Breast epithelium (tissue), 4 donors: ENCODE data around the gene ZNF302. TPM values are rescaled to one million over a fixed set of nuclear protein-coding genes. Genes with fewer than 3 reads are reported as not detected.

Experiments
- DNase-seq, 2 donors: peaks; one replicate each; pipeline ENCODE4 v3.0.0-alpha.2; 2019; ENCODE audit warnings: low spot score in 2 of 2
- H3K27ac ChIP-seq, 2 donors: fragments of 200-600 bp; sonication (generic) in 1 of 2; one replicate each; pipeline ENCODE4 v1.5.1; 2016 to 2019; ENCODE audit warnings: mild to moderate bottlenecking in 1 of 2
- H3K27me3 ChIP-seq, 2 donors: fragments of 200-600 bp; sonication (generic) in 1 of 2; one replicate each; pipeline versions ENCODE4 v1.5.1 to v1.6.0; 2017 to 2019; ENCODE audit warnings: control low read depth in 1 of 2, mild to moderate bottlenecking in 1 of 2
- H3K36me3 ChIP-seq: fragments of 200-600 bp; one replicate; pipeline ENCODE4 v1.5.1; 2019
- H3K4me1 ChIP-seq, 2 donors: fragments of 200-600 bp; sonication (generic); one replicate each; pipeline ENCODE4 v1.5.1; 2016 to 2019; ENCODE audit warnings: control low read depth in 1 of 2
- H3K4me3 ChIP-seq, 3 donors: fragments of 200-600 bp; sonication (generic); 1 replicate in 2 of 3; 2 replicates in 1 of 3; pipeline ENCODE4 v1.5.1; 2016 to 2019; ENCODE audit warnings: mild to moderate bottlenecking in 3 of 3, moderate library complexity in 2 of 3
- H3K9me3 ChIP-seq, 2 donors: fragments of 200-600 bp; sonication (generic) in 1 of 2; one replicate each; pipeline ENCODE4 v1.5.1; 2016 to 2019; ENCODE audit warnings: control low read depth in 1 of 2
- POLR2A ChIP-seq: fragments of 450-650 bp; IDR thresholded peaks from one replicate; pipeline ENCODE4 v1.6.1; 2016; ENCODE audit warnings: antibody characterized with exemption, mild to moderate bottlenecking, moderate library complexity
- POLR2AphosphoS5 ChIP-seq, 3 donors: sonication (generic); formaldehyde crosslinking; IDR thresholded peaks; one replicate each; pipeline ENCODE4 v1.6.1; 2017; ENCODE audit warnings: antibody characterized with exemption in 3 of 3
- intact Hi-C: fragments of 100-400 bp; cut with DNase I; formaldehyde crosslinking; loops from one replicate; pipeline ENCODE4 v1.15.1; 2023; ENCODE audit warnings: low total_unique reads
- total RNA-seq, 3 donors: library from RNA; depleted of rRNA; stranded (reverse); fragments of >200 nt; gene quantifications; one replicate each; pipeline ENCODE4 v1.1.0, GENCODE V29; 2016
- TF ChIP-seq, protein P1 (sequence below), 3 donors: fragments of 450-650 bp; IDR thresholded peaks; one replicate each; pipeline ENCODE4 v1.5.1; 2016 to 2017; ENCODE audit warnings: antibody characterized with exemption in 3 of 3, mild to moderate bottlenecking in 3 of 3, moderate library complexity in 3 of 3

The ZNF302 gene
- total RNA-seq, 3 donors from 2014 or later: 24.2 to 54.2 (median 33.1) TPM

DNA sequence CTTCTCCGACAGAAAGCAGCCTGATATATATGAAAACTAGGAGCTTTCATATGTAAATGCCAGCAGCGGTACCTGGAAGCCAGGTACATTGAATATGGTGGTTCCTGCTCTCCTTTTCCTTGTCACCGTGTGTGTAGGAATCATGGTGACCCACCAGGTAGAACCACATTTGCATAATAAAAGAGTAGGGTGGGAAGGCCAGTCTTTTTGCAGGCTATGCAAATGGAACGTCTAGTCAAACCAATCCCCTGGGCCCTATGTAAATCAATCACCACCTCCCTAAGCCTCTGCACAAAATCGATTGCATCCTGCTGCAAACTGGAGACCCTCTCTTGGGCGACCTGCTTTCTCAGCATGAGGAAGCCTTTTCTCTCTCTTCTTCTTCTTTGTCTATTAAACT is 34.4 kb downstream of the ZNF302 start:
- Histone ChIP-seq H3K4me3 (no peak overlapping the region), H3K9me3 (peaks cover 4 to 17% of the 10 kb centered on the region in 2 donors), H3K4me1 (no peaks in the 10 kb centered on the region), H3K27me3 (no peaks in the 10 kb centered on the region), H3K27ac (no peak overlapping the region), H3K36me3 (no peaks in the 10 kb centered on the region)
- DNase-seq: no peak
- TF ChIP-seq, protein P1, sequence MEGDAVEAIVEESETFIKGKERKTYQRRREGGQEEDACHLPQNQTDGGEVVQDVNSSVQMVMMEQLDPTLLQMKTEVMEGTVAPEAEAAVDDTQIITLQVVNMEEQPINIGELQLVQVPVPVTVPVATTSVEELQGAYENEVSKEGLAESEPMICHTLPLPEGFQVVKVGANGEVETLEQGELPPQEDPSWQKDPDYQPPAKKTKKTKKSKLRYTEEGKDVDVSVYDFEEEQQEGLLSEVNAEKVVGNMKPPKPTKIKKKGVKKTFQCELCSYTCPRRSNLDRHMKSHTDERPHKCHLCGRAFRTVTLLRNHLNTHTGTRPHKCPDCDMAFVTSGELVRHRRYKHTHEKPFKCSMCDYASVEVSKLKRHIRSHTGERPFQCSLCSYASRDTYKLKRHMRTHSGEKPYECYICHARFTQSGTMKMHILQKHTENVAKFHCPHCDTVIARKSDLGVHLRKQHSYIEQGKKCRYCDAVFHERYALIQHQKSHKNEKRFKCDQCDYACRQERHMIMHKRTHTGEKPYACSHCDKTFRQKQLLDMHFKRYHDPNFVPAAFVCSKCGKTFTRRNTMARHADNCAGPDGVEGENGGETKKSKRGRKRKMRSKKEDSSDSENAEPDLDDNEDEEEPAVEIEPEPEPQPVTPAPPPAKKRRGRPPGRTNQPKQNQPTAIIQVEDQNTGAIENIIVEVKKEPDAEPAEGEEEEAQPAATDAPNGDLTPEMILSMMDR (IDR thresholded peaks at IDR 0.05): no peak
- TF ChIP-seq POLR2AphosphoS5 (IDR thresholded peaks at IDR 0.05) (no peak), POLR2A (no peak)
- intact Hi-C loops: loop anchor here (2.0 kb wide), 1 partner anchor 73 kb away; no protein-coding TSS in a partner anchor

DNA sequence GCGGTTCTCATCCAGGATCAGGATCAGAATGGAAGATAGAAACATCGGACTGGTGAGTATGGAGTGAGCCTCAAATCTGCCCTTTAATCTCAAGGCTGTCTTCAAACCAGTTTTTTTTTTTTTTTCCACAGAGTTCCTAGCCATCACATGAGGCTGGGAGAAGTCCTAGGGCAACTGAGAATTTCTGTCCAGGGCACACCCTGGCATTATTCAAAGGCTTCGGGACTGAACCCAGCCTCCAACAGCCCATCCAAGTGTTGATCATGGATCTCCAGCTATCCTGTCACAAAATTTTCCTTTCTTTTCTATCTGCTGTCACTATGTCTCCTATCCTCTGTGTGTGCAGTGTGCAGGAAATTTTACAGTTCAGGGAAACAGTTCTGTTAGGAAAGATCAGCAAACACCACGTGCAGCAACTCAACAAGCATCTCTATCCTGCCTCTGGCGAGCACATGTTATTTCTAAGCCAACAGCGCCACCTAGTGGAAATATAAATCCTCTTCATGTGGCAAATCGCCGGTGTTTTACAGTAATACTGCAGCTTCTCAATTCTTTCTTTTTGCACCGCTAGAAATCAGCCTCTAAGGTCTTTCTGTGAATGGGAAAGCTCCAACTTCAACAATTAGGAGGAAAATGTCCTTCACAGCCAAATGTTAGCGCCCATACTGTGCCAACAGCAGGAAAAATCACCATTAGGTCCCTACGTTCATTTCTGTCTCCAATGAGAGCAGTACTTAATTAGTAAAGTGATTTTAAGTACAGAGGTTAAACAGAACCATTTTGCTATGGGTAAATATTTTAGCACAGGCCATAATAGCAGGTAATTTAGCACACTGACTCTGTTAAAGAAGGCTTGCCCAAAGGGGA is 35.1 kb downstream of the ZNF302 start:
- DNase-seq: no peak
- H3K27me3 ChIP-seq: no peaks in the 10 kb centered on the region
- no peak for TF ChIP-seq POLR2AphosphoS5 (IDR thresholded peaks at IDR 0.05)
- no peak for TF ChIP-seq POLR2A
- TF ChIP-seq, protein P1 (IDR thresholded peaks at IDR 0.05): peak; percentile 65 to 81 (median 79)
- H3K4me3 ChIP-seq: no peak overlapping the region
- H3K36me3 ChIP-seq: no peaks in the 10 kb centered on the region
- no peaks in the 10 kb centered on the region for H3K4me1 ChIP-seq
- intact Hi-C loops: loop anchor here (2.0 kb wide), 1 partner anchor 74 kb away; no protein-coding TSS in a partner anchor
- peaks cover 4 to 9% of the 10 kb centered on the region in 2 donors for H3K9me3 ChIP-seq
- no peak overlapping the region for H3K27ac ChIP-seq

DNA sequence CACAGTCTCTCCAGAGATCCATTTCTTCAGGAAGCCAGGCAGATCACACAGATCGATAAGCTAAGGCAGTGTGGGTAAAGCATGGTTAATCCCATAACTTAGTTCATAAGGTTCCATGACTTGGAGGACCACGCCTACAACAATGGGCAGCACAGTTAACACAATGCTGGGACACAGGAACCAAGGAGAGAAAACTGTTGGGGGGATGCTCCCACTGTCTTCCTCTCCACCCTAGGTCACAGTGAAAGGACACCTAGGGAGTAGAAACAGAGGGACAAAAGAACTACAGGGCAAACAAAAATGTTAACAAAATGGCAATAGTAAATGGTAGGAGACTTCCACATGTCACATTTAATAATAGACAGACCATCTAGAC is 35.8 kb downstream of the ZNF302 start:
- intact Hi-C loops: loop anchor here (2.0 kb wide), 1 partner anchor 74 kb away; no protein-coding TSS in a partner anchor
- DNase-seq: no peak

DNA sequence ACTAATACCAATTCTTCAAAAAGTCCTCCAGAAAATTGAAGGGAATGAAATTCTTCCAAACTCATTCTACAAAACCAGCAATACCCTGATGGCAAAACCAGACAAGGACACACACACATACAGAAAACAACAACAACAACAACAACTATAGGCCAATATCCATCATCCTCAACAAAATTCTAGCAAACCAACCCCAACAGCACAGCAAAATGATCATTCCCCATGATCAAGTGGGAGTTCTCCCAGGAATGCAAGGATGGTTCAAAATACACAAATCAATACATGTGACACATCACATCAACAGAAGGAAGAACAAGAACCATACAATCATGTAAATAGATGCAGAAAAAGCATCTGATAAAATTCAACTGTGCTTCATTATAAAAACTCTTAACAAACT is 37.9 kb downstream of the ZNF302 start:
- Histone ChIP-seq H3K9me3 (peaks cover 4 to 7% of the 10 kb centered on the region in 2 donors), H3K4me1 (no peaks in the 10 kb centered on the region), H3K27ac (no peak overlapping the region), H3K4me3 (no peak overlapping the region), H3K27me3 (no peaks in the 10 kb centered on the region), H3K36me3 (no peaks in the 10 kb centered on the region)
- DNase-seq: no peak
- intact Hi-C loops: no loop called here
- no peak for TF ChIP-seq POLR2AphosphoS5 (IDR thresholded peaks at IDR 0.05)

More for the DNA sequence above, 35.8 kb downstream of the ZNF302 start:
- no peaks in the 10 kb centered on the region for H3K4me1 ChIP-seq
- no peaks in the 10 kb centered on the region for H3K36me3 ChIP-seq
- H3K27me3 ChIP-seq: no peaks in the 10 kb centered on the region
- peaks cover 4 to 7% of the 10 kb centered on the region in 2 donors for H3K9me3 ChIP-seq
- H3K4me3 ChIP-seq: no peak overlapping the region
- TF ChIP-seq, protein P1 (IDR thresholded peaks at IDR 0.05): no peak
- TF ChIP-seq POLR2AphosphoS5 (IDR thresholded peaks at IDR 0.05): no peak
- no peak for TF ChIP-seq POLR2A
- no peak overlapping the region for H3K27ac ChIP-seq

DNA sequence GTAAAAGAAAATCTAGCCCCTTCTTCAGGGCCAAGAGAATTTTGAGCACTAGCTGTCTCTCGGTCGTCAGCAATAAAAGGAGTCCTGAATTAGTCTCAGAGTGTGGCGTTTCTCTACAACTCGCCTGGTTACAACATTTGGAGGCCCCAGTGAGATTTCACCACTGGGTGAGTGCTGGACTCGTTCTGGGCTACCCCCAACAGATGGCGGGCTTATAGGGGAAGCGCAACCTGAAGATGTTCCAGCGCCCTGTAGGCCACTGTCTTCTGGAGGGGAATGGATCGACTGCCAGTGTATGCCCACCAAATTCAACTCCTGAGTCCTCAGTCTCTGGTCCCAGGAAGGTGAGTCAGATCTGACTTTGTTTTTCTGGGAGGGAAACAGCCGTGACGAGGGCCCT is 44.9 kb downstream of the ZNF302 start:
- Histone ChIP-seq H3K9me3 (no peaks in the 10 kb centered on the region), H3K27ac (no peak overlapping the region), H3K36me3 (no peaks in the 10 kb centered on the region), H3K4me3 (no peak overlapping the region), H3K4me1 (no peaks in the 10 kb centered on the region), H3K27me3 (no peaks in the 10 kb centered on the region)
- intact Hi-C loops: no loop called here
- no peak for DNase-seq
- TF ChIP-seq POLR2A (no peak), POLR2AphosphoS5 (IDR thresholded peaks at IDR 0.05) (no peak)
- TF ChIP-seq, protein P1 (IDR thresholded peaks at IDR 0.05): no peak
